Lower lobe of right lung (tissue), 2 donors: ENCODE data around the gene CREBRF. TPM values are rescaled to one million over a fixed set of nuclear protein-coding genes. Genes with fewer than 3 reads are reported as not detected.

Source experiments
- ATAC-seq, 2 donors: fragments of 200-7000 bp; cut with Tn5 transposase; one replicate each; pipeline ENCODE4 v1.9.1; 2020 to 2022; ENCODE audit warnings: mild to moderate bottlenecking in 2 of 2, moderate library complexity in 2 of 2
- DNase-seq: peaks from one replicate; pipeline ENCODE4 v3.0.0-alpha.2; 2020
- H3K27ac ChIP-seq: fragments of 200-600 bp; one replicate; pipeline ENCODE4 v1.8.0; 2022
- H3K27me3 ChIP-seq: fragments of 200-600 bp; one replicate; pipeline ENCODE4 v1.8.0; 2022; ENCODE audit warnings: low read depth
- H3K36me3 ChIP-seq: fragments of 200-600 bp; one replicate; pipeline ENCODE4 v1.8.0; 2022; ENCODE audit warnings: mild to moderate bottlenecking
- H3K4me1 ChIP-seq: fragments of 200-600 bp; one replicate; pipeline ENCODE4 v1.8.0; 2022
- H3K4me3 ChIP-seq: fragments of 200-600 bp; one replicate; pipeline ENCODE4 v1.8.0; 2022; ENCODE audit warnings: mild to moderate bottlenecking
- H3K9me3 ChIP-seq: fragments of 200-600 bp; one replicate; pipeline ENCODE4 v1.8.0; 2022
- intact Hi-C: fragments of 100-400 bp; cut with DNase I; formaldehyde crosslinking; loops from one replicate; pipeline ENCODE4 v1.11.0; 2022
- long read RNA-seq: library from polyadenylated mRNA; unstranded; transcript quantifications from one replicate; pipeline ENCODE4 v2.0.0, GENCODE V29; 2021
- total RNA-seq: library from RNA; stranded (reverse); fragmentation: NEBNext Ultra II Directional; extraction: Animal tissue kit (Norgen Biotek cat#: 25700); gene quantifications from one replicate; pipeline ENCODE4 v1.2.1, GENCODE V29; 2021
- TF ChIP-seq, protein P1 (sequence below): fragments of 200-600 bp; IDR thresholded peaks from one replicate; pipeline ENCODE4 v1.8.0; 2022; ENCODE audit warnings: antibody characterized with exemption, mild to moderate bottlenecking
- donor health status: DM: no; HTN: yes; CAD: no; lungs with severe emphysema.

The CREBRF gene
- total RNA-seq, result 50.2 TPM
- long read RNA-seq, full-length matches to known transcripts, result 16 of 40 reads
- long read RNA-seq, partial matches to known transcripts, result 8 of 40 reads
- long read RNA-seq, other reads (novel, unspliced or antisense), result 16 of 40 reads

DNA sequence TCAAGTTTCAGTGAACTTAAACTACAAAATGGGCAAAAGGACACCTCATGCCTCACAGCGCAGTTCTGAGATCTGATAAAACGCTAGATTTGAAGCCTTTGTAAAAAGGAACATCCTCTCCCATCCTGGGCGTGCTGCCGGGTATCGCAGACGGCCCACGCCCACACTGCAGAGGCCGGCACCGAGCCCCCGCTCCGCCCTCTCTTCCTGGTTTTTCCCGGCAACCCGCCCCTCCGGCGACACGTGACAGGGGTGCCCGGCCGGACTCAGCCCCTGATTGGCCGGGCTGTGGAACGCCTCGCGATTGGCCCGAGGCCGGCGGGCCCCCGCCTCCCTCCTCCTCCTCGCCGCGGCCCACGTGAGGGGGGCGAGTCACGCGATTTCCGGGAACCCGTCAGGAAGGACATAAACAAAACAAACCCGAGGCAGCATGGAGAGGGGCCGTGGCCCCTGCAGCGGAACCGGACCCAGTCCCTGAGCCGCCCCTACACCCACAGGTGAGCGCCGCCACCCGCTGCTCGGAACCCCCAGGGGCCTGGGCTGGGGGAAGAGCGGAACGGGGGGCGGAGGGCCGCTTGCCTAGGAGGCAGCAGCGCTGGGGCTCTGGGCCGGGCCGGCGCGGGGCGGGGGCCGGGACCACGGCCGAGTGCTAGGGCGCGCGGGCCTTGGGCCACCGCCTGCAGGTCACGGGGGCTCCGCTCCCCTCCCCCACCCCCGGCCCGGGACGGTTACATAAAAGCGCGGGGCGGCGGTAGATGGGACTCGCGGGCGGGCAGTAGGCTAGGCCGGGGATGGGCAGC lies at the start of gene CREBRF:
Gene CREBRF, plus strand, starts transcription at position 370 of the 800 bp plus-strand sequence. CDS start 24,424 bp downstream, outside the sequence.
- H3K9me3 ChIP-seq, result no peaks in the 10 kb centered on the region
- H3K4me3 ChIP-seq, result peak within 1 kb of the TSS; percentile 100
- H3K36me3 ChIP-seq, result peaks cover 9% of the 10 kb centered on the region
- intact Hi-C loops, result loop anchor here (10.0 kb wide), 1 partner anchor 71 kb away; the partner anchor contains the start of gene ATP6V0E1
- ATAC-seq (peak; percentile 93 to 96), DNase-seq (peak; percentile 99)
- peak within 1 kb of the TSS; percentile 96 for H3K27ac ChIP-seq
- TF ChIP-seq, protein P1, sequence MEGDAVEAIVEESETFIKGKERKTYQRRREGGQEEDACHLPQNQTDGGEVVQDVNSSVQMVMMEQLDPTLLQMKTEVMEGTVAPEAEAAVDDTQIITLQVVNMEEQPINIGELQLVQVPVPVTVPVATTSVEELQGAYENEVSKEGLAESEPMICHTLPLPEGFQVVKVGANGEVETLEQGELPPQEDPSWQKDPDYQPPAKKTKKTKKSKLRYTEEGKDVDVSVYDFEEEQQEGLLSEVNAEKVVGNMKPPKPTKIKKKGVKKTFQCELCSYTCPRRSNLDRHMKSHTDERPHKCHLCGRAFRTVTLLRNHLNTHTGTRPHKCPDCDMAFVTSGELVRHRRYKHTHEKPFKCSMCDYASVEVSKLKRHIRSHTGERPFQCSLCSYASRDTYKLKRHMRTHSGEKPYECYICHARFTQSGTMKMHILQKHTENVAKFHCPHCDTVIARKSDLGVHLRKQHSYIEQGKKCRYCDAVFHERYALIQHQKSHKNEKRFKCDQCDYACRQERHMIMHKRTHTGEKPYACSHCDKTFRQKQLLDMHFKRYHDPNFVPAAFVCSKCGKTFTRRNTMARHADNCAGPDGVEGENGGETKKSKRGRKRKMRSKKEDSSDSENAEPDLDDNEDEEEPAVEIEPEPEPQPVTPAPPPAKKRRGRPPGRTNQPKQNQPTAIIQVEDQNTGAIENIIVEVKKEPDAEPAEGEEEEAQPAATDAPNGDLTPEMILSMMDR, result no peak
- no peaks in the 10 kb centered on the region for H3K27me3 ChIP-seq
- peaks cover 39% of the 10 kb centered on the region for H3K4me1 ChIP-seq

DNA sequence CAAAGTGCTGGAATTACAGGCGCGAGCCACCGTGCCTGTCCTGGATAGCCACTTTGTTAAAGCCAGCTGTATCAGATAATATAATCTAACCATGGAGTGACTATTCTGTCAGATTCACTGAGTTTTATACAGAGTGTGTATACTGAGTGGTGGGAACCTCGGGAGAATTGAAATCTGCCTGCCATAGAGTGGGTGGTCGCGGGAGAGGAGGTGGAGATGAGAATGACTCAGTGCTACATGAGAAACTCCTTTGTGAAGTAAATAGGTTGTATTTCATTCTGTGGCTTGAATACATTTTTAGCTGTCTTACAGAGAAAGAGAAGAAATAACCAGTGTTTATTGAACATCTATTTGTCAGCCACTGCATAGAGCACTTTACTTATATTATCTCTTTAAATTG lies 46.1 kb upstream of the CREBRF start:
- H3K4me1 ChIP-seq, result peaks cover 81% of the 10 kb centered on the region
- no peaks in the 10 kb centered on the region for H3K9me3 ChIP-seq
- H3K27me3 ChIP-seq, result no peaks in the 10 kb centered on the region
- no peaks in the 10 kb centered on the region for H3K36me3 ChIP-seq
- no peak overlapping the region for H3K27ac ChIP-seq
- intact Hi-C loops, result no loop called here
- H3K4me3 ChIP-seq, result no peak overlapping the region
- no peak for DNase-seq
- no peak for ATAC-seq
- TF ChIP-seq, protein P1, result no peak

- H3K36me3 ChIP-seq, result no peaks in the 10 kb centered on the region
- no peaks in the 10 kb centered on the region for H3K9me3 ChIP-seq
- peaks cover 89% of the 10 kb centered on the region for H3K4me1 ChIP-seq
- intact Hi-C loops, result no loop called here
- ATAC-seq (peak; percentile 86 to 89), DNase-seq (peak; percentile 78)
- H3K4me3 ChIP-seq, result no peak overlapping the region
- no peaks in the 10 kb centered on the region for H3K27me3 ChIP-seq
- peak overlapping the region; percentile 72 for H3K27ac ChIP-seq
- TF ChIP-seq, protein P1, result peak; percentile 67
These were observed 45.3 kb upstream of the CREBRF start for GRCh38 chr5:173010547-173011464.

DNA sequence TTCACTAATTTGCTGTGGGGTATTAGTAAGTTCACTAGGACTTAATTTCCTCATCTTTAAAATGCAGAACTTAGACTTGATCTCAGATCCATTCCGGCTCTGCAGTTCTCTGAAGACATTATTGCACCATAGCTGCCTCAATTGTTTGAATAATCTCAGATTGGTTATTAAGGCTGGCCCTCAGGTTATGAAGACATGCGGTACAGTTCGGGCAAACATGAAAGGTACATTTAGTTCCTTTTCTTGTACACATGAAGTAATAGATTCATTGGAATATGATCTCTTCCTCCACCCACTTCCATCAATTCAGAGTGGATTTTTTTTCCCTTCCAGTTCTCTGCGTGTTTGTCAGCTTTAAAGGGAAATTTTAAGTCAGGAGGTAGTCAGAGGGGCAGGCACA lies 44.6 kb upstream of the CREBRF start:
- H3K9me3 ChIP-seq, result no peaks in the 10 kb centered on the region
- TF ChIP-seq, protein P1, result no peak
- H3K4me3 ChIP-seq, result no peak overlapping the region
- peaks cover 92% of the 10 kb centered on the region for H3K4me1 ChIP-seq
- peak overlapping the region; percentile 72 for H3K27ac ChIP-seq
- intact Hi-C loops, result no loop called here
- ATAC-seq (peak; percentile 75 to 77), DNase-seq (no peak)
- H3K36me3 ChIP-seq, result no peaks in the 10 kb centered on the region
- H3K27me3 ChIP-seq, result no peaks in the 10 kb centered on the region

GRCh38 chr5:173012882-173013281 lies 43.3 kb upstream of the CREBRF start:
- TF ChIP-seq, protein P1, result no peak
- intact Hi-C loops, result no loop called here
- DNase-seq (peak; percentile 77), ATAC-seq (no peak)
- H3K4me3 ChIP-seq, result no peak overlapping the region
- no peaks in the 10 kb centered on the region for H3K27me3 ChIP-seq
- no peaks in the 10 kb centered on the region for H3K36me3 ChIP-seq
- peak overlapping the region; percentile 67 for H3K27ac ChIP-seq
- peaks cover 90% of the 10 kb centered on the region for H3K4me1 ChIP-seq
- H3K9me3 ChIP-seq, result no peaks in the 10 kb centered on the region
